Islet precursor cell (in vitro differentiated cells): ENCODE measurements around the gene TKT.

Experiments used
- DNase-seq: peaks from one replicate; pipeline ENCODE4 v3.0.0-alpha.2; 2018

Gene TKT

GRCh38 chr3:53223541-53223966 lies 32.3 kb downstream of the TKT start:
- DNase-seq: peak; percentile 60

- peak; percentile 43 for DNase-seq
Observed at GRCh38 chr3:53223025-53223424, 32.8 kb downstream of the TKT start.

- DNase-seq: peak; percentile 53
Observed at GRCh38 chr3:53222183-53222901, 33.5 kb downstream of the TKT start.

- DNase-seq: peak; percentile 46
Observed at GRCh38 chr3:53221827-53222182, 34.0 kb downstream of the TKT start.

GRCh38 chr3:53221345-53221744 lies 34.5 kb downstream of the TKT start:
- peak; percentile 37 for DNase-seq

- peak; percentile 96 for DNase-seq
Observed at GRCh38 chr3:53219895-53220483, 35.8 kb downstream of the TKT start.

- DNase-seq: peak; percentile 38
Observed at GRCh38 chr3:53218131-53218530, 37.7 kb downstream of the TKT start.

GRCh38 chr3:53217175-53217574 lies 38.6 kb downstream of the TKT start:
- DNase-seq: no peak

GRCh38 chr3:53216723-53217122 lies 39.1 kb downstream of the TKT start:
- no peak for DNase-seq

- no peak for DNase-seq
Observed at GRCh38 chr3:53215816-53216215, 40.0 kb downstream of the TKT start.

- no peak for DNase-seq
Observed at GRCh38 chr3:53213276-53213675, 42.5 kb downstream of the TKT start.

- no peak for DNase-seq
Observed at GRCh38 chr3:53211706-53212702, 43.8 kb downstream of the TKT start.

GRCh38 chr3:53202331-53203015 lies 53.3 kb downstream of the TKT start:
- peak; percentile 50 for DNase-seq

GRCh38 chr3:53200501-53201498 lies 55.0 kb downstream of the TKT start:
- DNase-seq: no peak

- DNase-seq: no peak
Observed at GRCh38 chr3:53199834-53200233, 56.0 kb downstream of the TKT start.

GRCh38 chr3:53198996-53199395 lies 56.8 kb downstream of the TKT start:
- DNase-seq: peak; percentile 52

GRCh38 chr3:53198256-53198977 lies 57.4 kb downstream of the TKT start:
- DNase-seq: peak; percentile 61

- peak; percentile 71 for DNase-seq
Observed at GRCh38 chr3:53196575-53197407, 59.0 kb downstream of the TKT start.

GRCh38 chr3:53195602-53196574 lies 59.9 kb downstream of the TKT start:
- DNase-seq: peak; percentile 76
